Measurements from ENCODE around the gene CST8.
"Not testable (repeated sequence)": the region's sequence is repeated elsewhere in the genome, so short reads cannot be mapped to it uniquely, and the experiment has no call there.

Gene CST8

DNA sequence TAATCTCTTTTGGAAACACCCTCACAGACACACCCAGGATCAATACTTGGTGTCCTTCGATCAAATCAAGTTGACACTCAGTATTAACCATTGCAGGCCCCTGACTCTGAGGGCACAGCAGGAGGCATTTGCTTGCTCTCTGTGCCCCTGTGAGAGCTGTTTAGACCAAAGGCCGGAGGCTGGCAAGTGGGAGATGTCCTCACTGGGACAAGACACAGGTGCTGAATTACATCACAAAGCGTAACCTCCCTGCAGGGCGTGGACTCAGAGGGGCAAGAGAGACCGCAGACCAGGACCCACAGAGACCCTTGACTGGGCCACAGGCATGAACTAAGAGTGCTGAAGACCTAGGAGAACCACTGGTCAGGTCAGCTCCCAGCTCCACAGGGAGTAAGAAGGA, at the start of gene CST8:
TSS of gene CST8 (plus strand) at position 301 of the 400 bp plus-strand sequence. CDS start 551 bp downstream, outside the sequence.
- no peak for DNase-seq

GRCh38 chr20:23441850-23442313, 49.0 kb upstream of the CST8 start:
- peak; percentile 74 for DNase-seq

DNA sequence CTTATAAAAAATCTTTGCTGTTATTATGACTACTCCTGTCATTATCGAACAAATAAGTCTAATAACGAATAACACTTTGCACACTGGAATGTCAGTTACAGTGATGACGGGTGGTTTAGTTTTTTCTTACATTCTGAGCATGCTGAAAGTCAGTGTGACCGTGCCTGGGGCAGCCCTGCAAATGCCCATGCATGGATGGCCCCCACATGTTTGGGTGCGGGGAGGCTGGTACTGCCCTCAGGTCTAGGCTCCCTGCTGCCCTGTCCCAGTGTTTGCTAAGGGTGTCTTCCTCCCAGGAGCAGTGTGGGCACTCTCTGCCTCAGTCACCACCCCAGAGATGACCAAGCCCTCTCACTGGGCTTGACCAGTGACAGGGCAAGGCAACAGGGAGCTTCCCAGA, 48.5 kb upstream of the CST8 start:
- DNase-seq: no peak

- DNase-seq: no peak
Observed at GRCh38 chr20:23444859-23445258, 46.1 kb upstream of the CST8 start.

DNA sequence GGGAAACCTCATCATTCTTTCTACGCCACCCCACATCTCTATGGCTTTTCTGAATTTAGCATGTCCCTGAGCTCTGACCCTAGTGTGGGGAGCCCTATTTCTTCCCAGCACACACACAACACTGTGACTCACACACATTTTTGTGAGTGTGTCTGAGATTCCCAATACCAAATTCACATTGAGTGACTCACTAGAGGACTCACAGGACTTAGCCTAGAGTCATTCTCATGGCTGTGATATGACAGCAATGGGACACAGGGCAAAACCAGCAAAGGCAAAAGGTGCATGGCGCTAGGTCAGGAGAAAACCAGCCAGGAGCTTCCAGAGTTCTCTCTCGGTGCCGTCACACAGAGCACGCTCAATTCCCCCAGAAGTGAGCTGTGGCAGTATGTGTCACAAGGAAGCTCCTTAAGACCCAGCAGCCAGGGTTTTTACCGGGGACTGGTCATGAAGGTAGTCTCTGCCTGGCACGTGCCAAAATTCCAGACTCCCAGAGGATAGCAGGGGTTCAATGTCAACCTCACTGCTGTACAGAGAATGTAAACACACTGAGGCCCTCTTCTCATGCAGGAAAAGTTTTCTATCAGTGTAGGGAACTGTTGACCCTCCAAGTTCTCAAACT, 45.2 kb upstream of the CST8 start:
- DNase-seq: no peak

DNA sequence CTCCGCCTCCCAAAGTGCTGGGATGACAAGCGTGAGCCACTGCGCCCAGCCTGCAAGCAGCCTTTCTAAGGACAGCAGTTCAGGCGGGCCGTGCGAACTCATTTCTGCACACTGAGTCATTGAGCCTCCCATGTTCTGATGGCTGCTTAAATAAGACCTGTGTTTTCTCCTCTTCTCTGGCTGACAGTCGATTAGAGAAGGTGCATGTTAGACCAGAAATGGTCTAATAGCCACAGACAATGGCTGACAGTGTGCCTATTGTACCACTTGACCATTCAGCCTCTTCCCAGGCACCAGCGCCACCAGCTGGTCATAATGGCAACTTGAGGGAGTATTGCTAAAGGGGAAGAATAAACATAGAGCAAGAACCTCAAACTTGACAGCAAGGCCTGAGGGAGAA, 44.4 kb upstream of the CST8 start:
- DNase-seq: peak; percentile 47

- DNase-seq: no peak
Observed at GRCh38 chr20:23448167-23448566, 42.8 kb upstream of the CST8 start.

GRCh38 chr20:23449421-23449820, 41.5 kb upstream of the CST8 start:
- peak; percentile 5 for DNase-seq

- no peak for DNase-seq
Observed at GRCh38 chr20:23450877-23451276, 40.0 kb upstream of the CST8 start.

DNA sequence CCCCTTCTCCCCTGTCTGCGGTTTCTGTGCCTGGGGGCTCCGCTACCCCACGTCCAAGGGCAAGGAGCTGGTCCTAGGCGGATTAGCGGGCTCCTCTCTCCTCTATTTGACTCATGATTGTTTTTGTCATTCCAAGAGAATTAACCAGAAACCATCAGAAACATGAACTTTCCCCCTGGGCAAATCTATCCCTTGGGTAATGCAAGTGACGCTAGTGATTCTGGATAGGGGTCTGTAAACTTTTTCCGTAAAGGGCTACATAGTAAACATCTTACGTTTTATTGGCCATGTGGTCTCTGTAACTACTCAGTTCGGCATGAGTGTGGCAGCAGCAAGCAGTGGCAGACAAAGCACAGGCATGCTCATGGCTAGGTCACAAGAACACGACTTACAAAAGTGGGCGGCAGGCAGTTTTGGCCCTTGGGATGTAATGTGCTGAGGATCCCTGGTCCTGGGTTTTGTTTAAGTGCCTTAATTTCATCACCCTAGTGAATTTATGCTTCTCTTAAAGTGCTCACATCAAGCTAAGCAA, 38.9 kb upstream of the CST8 start:
- DNase-seq: no peak

- DNase-seq: no peak
Observed at GRCh38 chr20:23452776-23453175, 38.1 kb upstream of the CST8 start, which contains the start of gene CST11. Gene CST11, minus strand, starts transcription at chr20:23452876. Its CDS starts 65 bp downstream, at chr20:23452811.

DNA sequence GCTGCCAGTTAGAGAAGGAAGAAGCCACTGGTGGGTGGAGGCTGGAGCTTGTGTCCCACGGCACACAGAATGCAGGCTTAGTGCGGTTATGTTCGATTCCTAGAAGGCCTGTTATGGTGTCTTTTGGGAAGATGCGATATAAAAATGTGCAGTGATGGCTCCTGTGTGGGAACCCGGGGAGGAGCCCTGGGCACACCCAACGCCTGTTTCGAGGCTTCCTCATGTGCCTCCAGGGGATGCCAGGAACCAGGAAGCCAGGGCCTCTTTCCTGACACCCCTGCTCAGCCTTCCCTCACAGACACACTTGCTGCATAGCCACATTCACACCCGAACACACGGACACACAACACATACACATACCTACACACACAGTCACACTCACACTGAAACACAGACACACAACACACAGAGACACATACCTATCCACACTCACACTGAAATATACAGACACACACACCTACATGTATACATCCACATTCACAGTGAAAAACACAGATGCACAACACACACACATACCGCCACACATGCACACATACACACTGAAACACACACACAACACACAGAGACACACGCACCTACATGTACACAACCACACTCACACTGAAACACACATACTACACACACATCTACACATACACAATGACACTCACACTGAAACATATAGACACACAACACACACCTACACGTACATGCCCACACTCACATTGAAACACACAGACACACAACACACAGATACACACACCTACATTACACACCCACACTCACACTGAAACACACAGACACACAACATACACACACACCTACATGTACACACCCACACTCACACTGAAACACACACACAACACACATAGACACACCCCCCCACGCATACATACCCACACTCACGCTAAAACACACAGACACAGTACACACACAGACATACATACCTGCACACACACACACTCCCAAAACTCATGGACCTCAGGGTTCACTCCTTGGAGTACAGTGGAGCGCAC, 37.1 kb upstream of the CST8 start:
- no peak for DNase-seq

- no peak for DNase-seq
Observed at GRCh38 chr20:23454816-23455215, 36.1 kb upstream of the CST8 start.

DNA sequence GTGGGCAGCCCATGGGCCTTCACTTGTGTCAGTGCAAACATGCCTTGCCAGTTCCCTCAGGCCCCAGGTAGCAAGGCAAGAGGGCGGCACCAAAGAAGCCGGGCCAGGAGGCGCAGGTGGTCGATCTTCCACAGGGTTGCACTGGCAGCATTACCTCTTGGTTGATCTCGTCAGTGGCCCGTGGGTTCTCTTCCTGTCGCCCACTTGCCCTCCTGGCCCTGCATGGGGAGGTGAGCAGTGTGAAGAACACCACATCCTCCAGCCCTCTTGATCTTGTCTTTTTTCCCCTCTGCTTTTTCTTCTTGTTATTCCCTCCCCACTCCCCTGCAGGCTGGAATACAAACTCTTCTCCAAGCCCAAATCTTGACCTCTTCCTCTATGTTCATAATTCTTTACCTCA, 35.3 kb upstream of the CST8 start:
- no peak for DNase-seq

DNA sequence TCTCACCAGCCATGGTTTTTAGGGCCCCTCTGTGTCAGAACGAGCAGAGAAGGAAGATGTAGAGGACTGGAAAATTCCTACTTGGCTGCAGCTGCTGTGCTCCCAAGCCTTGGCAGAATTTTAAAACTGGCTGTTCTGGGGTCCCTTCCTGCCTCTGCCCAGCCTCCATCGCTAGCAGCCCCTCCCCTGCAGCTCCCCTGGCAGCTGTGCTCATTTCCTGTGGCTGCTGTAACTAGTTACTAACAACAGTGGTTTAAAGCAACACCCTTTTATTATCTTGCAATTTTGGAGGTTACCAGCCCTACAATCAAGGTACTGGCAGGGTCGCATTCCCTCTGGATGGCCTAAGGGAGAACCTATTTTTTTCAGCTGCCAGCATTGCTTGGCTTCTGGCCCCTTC, 34.5 kb upstream of the CST8 start:
- DNase-seq: no peak

- no peak for DNase-seq
Observed at GRCh38 chr20:23456873-23457272, 34.0 kb upstream of the CST8 start.

DNA sequence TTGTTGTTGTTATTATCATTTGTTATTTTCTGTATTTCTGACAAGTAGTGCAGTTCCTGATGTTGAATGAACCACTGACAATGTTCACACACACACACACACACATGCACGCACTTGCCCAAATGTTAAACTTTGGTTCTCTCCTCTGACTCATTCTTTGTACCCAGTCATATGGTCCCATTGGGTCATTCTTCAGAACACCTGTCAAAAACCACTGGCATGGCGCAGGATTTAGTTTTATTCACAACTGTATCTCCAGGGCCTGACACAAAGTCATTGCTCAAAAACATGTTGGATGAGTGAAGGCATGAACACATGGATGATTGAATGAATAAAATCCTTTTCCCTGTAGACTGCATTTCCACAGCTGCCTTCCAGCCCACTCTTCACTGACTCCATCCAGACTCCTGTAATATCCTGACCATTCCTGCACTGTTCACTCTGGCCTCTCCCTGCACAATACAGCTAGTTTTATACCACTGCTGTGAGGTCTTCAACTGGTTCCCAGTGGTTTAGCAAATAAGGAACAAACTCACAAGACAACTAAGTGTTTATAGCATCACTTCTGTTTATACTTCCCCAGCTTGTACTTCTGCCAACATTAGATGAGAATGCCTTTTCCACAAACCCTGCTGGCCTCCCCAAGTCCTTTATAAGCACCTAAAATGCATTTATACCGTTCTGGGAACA, 31.3 kb upstream of the CST8 start:
- no peak for DNase-seq

DNA sequence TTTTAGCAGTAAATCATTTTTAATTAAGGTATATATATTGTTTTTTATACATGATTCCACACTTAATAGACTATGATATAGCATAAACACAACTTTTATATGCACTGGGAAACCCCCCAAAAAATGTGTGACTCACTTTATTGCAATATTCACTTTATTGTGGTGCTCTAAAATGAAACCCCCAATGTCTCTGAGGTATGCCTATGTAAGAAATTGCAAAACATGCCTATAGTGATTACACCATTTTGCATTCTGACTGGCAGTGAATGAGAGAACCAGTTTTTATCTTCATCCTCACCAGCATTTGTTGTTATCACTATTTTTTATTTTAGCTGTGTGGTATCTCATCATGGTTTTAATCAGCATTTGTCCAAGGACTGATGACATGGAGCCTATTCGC, 29.7 kb upstream of the CST8 start:
- no peak for DNase-seq

DNA sequence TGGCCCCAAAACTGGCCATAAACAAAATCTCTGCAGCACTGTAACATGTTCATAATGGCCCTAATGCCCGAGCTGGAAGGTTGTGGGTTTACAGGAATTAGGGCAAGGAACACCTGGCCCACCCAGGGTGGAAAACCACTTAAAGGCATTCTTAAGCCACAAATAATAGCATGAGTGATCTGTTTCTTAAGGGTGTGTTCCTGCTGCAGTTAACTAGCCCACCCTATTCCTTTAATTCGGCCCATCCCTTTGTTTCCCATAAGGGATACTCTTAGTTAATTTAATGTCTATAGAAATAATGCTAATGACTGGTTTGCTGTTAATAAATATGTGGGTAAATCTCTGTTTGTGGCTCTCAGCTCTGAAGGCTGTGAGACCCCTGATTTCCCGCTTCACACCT, 24.0 kb upstream of the CST8 start:
- DNase-seq: not testable (repeated sequence)

DNA sequence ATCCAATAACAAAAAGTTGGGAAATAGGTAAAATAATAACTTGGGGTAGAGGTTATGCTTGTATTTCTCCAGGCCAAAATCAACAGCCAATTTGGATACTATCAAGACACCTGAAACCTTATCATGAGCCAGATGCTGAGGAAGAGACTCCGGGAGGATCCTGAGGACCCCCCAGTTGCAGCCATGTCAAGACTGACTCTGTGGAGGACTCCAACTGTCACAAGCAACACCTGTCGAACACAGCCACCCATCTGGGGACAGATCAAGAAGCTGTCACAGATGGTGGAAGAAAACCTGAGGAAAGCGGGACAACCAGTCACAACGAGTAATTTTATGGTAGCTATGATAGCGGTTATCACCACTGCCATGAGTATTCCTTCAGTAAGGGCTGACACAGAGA, 18.6 kb upstream of the CST8 start:
- DNase-seq: not testable (repeated sequence)

GRCh38 chr20:23473293-23473692, 17.6 kb upstream of the CST8 start:
- not testable (repeated sequence) for DNase-seq

GRCh38 chr20:23475395-23475794, 15.5 kb upstream of the CST8 start:
- no peak for DNase-seq
